ENCODE measurements around the gene CDK5RAP1. TPM values are rescaled to one million over a fixed set of nuclear protein-coding genes. Genes with fewer than 3 reads are reported as not detected.

CDK5RAP1 gene
- total RNA-seq = 19.3 and 20.7 TPM in 2 replicates

GRCh38 chr20:33401184-33401920, at the start of gene CDK5RAP1:
Gene CDK5RAP1, minus strand, starts transcription at chr20:33401519. Its CDS starts 4,455 bp downstream, at chr20:33397064.

GRCh38 chr20:33443512-33444239, 42.4 kb upstream of the CDK5RAP1 start, which contains the start of gene SNTA1:
Gene SNTA1, minus strand, starts transcription at chr20:33443763. Its CDS starts 143 bp downstream, at chr20:33443620.

Other genes with a start within 250 kb of the CDK5RAP1 start
- not detected in 2 replicates for gene BPIFA2, start 233.4 kb downstream of the CDK5RAP1 start, total RNA-seq
- gene BPIFA3, start 184.2 kb downstream of the CDK5RAP1 start, total RNA-seq = not detected in 2 replicates
- not detected in 2 replicates for gene BPIFA1, start 165.5 kb downstream of the CDK5RAP1 start, total RNA-seq
- not detected in 2 replicates for gene BPIFB1, start 118.3 kb downstream of the CDK5RAP1 start, total RNA-seq
- gene SNTA1, start 42.2 kb upstream of the CDK5RAP1 start, total RNA-seq = 7.6 and 8.5 TPM in 2 replicates
- gene CBFA2T2, start 88.6 kb upstream of the CDK5RAP1 start, total RNA-seq = 4.4 and 4.5 TPM in 2 replicates